BJ (cell line): ENCODE data around the gene SLC16A4. TPM values are rescaled to one million over a fixed set of nuclear protein-coding genes. Genes with fewer than 3 reads are reported as not detected.

ENCODE experiments used
- CTCF ChIA-PET: fragments of 350-600 bp; formaldehyde crosslinking; extraction: SDS; loops from one replicate; lab custom pipeline; 2021; ENCODE audit warnings: antibody characterized with exemption, inconsistent platforms; lab: Yijun Ruan, JAX
- POLR2A ChIA-PET: fragments of 300-600 bp; sonication (Branson Sonifier 250); formaldehyde crosslinking; extraction: SDS; loops from one replicate; lab custom pipeline; 2021; ENCODE audit warnings: antibody characterized with exemption; lab: Charles Lee
- DNase-seq: peaks from one replicate; pipeline ENCODE4 v3.0.0-alpha.2; 2011; ENCODE audit warnings: low read depth
- H3K27me3 ChIP-seq: 2 replicates; pipeline ENCODE4 v1.6.0; 2011; ENCODE audit warnings: low read length; ENCODE audit not compliant: control insufficient read depth, insufficient read depth
- H3K36me3 ChIP-seq: 2 replicates; pipeline ENCODE4 v1.5.1; 2011; ENCODE audit warnings: low read length; ENCODE audit not compliant: control insufficient read depth, insufficient read depth
- H3K4me3 ChIP-seq: 2 replicates; pipeline ENCODE4 v1.5.1; 2011; ENCODE audit warnings: low read depth, mild to moderate bottlenecking, control low read depth, low read length
- CTCF ChIP-seq: IDR thresholded peaks from 2 replicates; pipeline ENCODE4 v1.5.1; 2011; ENCODE audit warnings: low read depth, mild to moderate bottlenecking, control low read depth, inconsistent platforms, low read length, moderate library complexity; ENCODE audit not compliant: insufficient read depth
- polyA plus RNA-seq: library from polyadenylated mRNA; depleted of rRNA; stranded (reverse); fragments of >200 nt; gene quantifications from 2 replicates; pipeline ENCODE4 v1.2.3, GENCODE V29; 2011

The SLC16A4 gene
- polyA plus RNA-seq, 1 experiment, result 20.8 TPM

GRCh38 chr1:110433803-110434202 lies 43.0 kb upstream of the SLC16A4 start:
- Histone ChIP-seq H3K27me3 (peaks cover 7% of the 10 kb centered on the region), H3K4me3 (no peak overlapping the region), H3K36me3 (no peaks in the 10 kb centered on the region)
- ChIA-PET CTCF (interaction anchor here (0.6 to 16.9 kb wide), 10 partner anchors 10 to 95 kb away, joined by 3 to 148 read pairs (median 4); partner anchors contain the start of genes LAMTOR5, PROK1 and RBM15), POLR2A (interaction anchor here (0.6 kb wide), 1 partner anchor 124 kb away, joined by 5 read pairs; no protein-coding TSS in a partner anchor)
- DNase-seq, result no peak
- peak; percentile 44 for TF ChIP-seq CTCF

- Histone ChIP-seq H3K27me3 (peaks cover 7% of the 10 kb centered on the region), H3K36me3 (no peaks in the 10 kb centered on the region), H3K4me3 (no peak overlapping the region)
- CTCF ChIA-PET, result interaction anchor here (0.6 to 16.9 kb wide), 6 partner anchors 10 to 94 kb away, joined by 3 to 148 read pairs (median 4); partner anchors contain the start of genes LAMTOR5 and RBM15
- no peak for TF ChIP-seq CTCF
- POLR2A ChIA-PET, result no interaction called here
- DNase-seq, result no peak
These were observed 42.4 kb upstream of the SLC16A4 start for GRCh38 chr1:110433213-110433612.

GRCh38 chr1:110430901-110431300 lies 40.1 kb upstream of the SLC16A4 start:
- Histone ChIP-seq H3K36me3 (no peaks in the 10 kb centered on the region), H3K4me3 (no peak overlapping the region), H3K27me3 (peaks cover 7% of the 10 kb centered on the region)
- ChIA-PET POLR2A (no interaction called here), CTCF (interaction anchor here (1.3 to 16.9 kb wide), 7 partner anchors 10 to 228 kb away, joined by 3 to 148 read pairs (median 6); partner anchors contain the start of gene RBM15)
- no peak for DNase-seq
- no peak for TF ChIP-seq CTCF

- no peak for TF ChIP-seq CTCF
- POLR2A ChIA-PET, result no interaction called here
- Histone ChIP-seq H3K4me3 (no peak overlapping the region), H3K27me3 (peaks cover 7% of the 10 kb centered on the region), H3K36me3 (no peaks in the 10 kb centered on the region)
- no peak for DNase-seq
- CTCF ChIA-PET, result interaction anchor here (0.6 to 16.9 kb wide), 10 partner anchors 8 to 227 kb away, joined by 3 to 148 read pairs (median 6); partner anchors contain the start of gene RBM15
These were observed 39.5 kb upstream of the SLC16A4 start for GRCh38 chr1:110430366-110430765.

- no peak for TF ChIP-seq CTCF
- H3K4me3 ChIP-seq, result no peak overlapping the region
- peaks cover 7% of the 10 kb centered on the region for H3K27me3 ChIP-seq
- H3K36me3 ChIP-seq, result no peaks in the 10 kb centered on the region
- no peak for DNase-seq
- CTCF ChIA-PET, result interaction anchor here (1.1 to 16.9 kb wide), 6 partner anchors 10 to 232 kb away, joined by 3 to 148 read pairs (median 6); no protein-coding TSS in a partner anchor
- POLR2A ChIA-PET, result no interaction called here
These were observed 38.1 kb upstream of the SLC16A4 start for GRCh38 chr1:110428946-110429345.
